ENCODE measurements around the gene MSX1.

MSX1 gene

GRCh38 chr4:4871242-4871572, 11.7 kb downstream of the MSX1 start:
- no peak for DNase-seq

- DNase-seq, result no peak
These were observed 12.3 kb downstream of the MSX1 start for GRCh38 chr4:4871573-4872313.

GRCh38 chr4:4872314-4872903, 12.9 kb downstream of the MSX1 start:
- DNase-seq, result no peak

GRCh38 chr4:4873203-4873602, 13.7 kb downstream of the MSX1 start:
- no peak for DNase-seq

- DNase-seq, result no peak
These were observed 14.8 kb downstream of the MSX1 start for GRCh38 chr4:4874254-4874653.

GRCh38 chr4:4875147-4875546, 15.7 kb downstream of the MSX1 start:
- no peak for DNase-seq

- no peak for DNase-seq
These were observed 16.1 kb downstream of the MSX1 start for GRCh38 chr4:4875611-4876010.

- no peak for DNase-seq
These were observed 17.6 kb downstream of the MSX1 start for GRCh38 chr4:4876945-4877661.

- DNase-seq, result no peak
These were observed 21.0 kb downstream of the MSX1 start for GRCh38 chr4:4880492-4880891.

- no peak for DNase-seq
These were observed 22.0 kb downstream of the MSX1 start for GRCh38 chr4:4881432-4881831.

- no peak for DNase-seq
These were observed 25.1 kb downstream of the MSX1 start for GRCh38 chr4:4884611-4885010.

- no peak for DNase-seq
These were observed 28.0 kb downstream of the MSX1 start for GRCh38 chr4:4887426-4887825.

- no peak for DNase-seq
These were observed 29.2 kb downstream of the MSX1 start for GRCh38 chr4:4888695-4889094.

GRCh38 chr4:4889781-4890180, 30.3 kb downstream of the MSX1 start:
- no peak for DNase-seq

GRCh38 chr4:4890574-4891255, 31.2 kb downstream of the MSX1 start:
- DNase-seq, result no peak

GRCh38 chr4:4893721-4894120, 34.3 kb downstream of the MSX1 start:
- DNase-seq, result no peak

- DNase-seq, result no peak
These were observed 39.9 kb downstream of the MSX1 start for GRCh38 chr4:4899202-4899925.

- DNase-seq, result no peak
These were observed 42.4 kb downstream of the MSX1 start for GRCh38 chr4:4901877-4902276.

GRCh38 chr4:4912155-4912554, 52.7 kb downstream of the MSX1 start:
- DNase-seq, result no peak

- no peak for DNase-seq
These were observed 53.7 kb downstream of the MSX1 start for GRCh38 chr4:4913147-4913561.

All from GF-D8 (cell line).